H1 (cell line): ENCODE results near the gene CYP2C9. TPM values are rescaled to one million over a fixed set of nuclear protein-coding genes. Genes with fewer than 3 reads are reported as not detected.

Experiments used
- CTCF ChIA-PET: fragments of 300-600 bp; sonication (Branson Sonifier 250); formaldehyde crosslinking; loops from one replicate; lab custom pipeline; 2021; ENCODE audit not compliant: partially characterized antibody; lab: Charles Lee
- POLR2A ChIA-PET: fragments of 300-600 bp; sonication (Branson Sonifier 250); formaldehyde crosslinking; loops from one replicate; lab custom pipeline; 2021; ENCODE audit warnings: inconsistent platforms; ENCODE audit not compliant: partially characterized antibody; lab: Charles Lee
- DNase-seq, 2 experiments: peaks; one replicate each; pipeline versions ENCODE4 v3.0.0 to v3.0.0-alpha.2; 2010 to 2022; ENCODE audit warnings: low spot score in 2 of 2, low read depth in 1 of 2, mixed read lengths in 1 of 2
- FAIRE-seq: peaks from 2 replicates; lab custom pipeline; 2011; peaks lifted over from hg19 to GRCh38; lab: Jason Lieb, UNC
- H2AFZ ChIP-seq: 2 replicates; pipeline ENCODE4 v1.8.1; 2012; ENCODE audit warnings: low read length, inconsistent platforms
- H2AK5ac ChIP-seq: 2 replicates; pipeline ENCODE4 v1.6.1; 2013; ENCODE audit warnings: low read depth, low read length
- H2BK120ac ChIP-seq: replicated peaks from 2 replicates; pipeline ENCODE3; 2013; ENCODE audit warnings: low read depth, low read length, inconsistent platforms
- H2BK12ac ChIP-seq: 2 replicates; pipeline ENCODE4 v1.6.1; 2013; ENCODE audit warnings: low read depth, low read length
- H2BK15ac ChIP-seq: 2 replicates; pipeline ENCODE4 v1.6.1; 2013; ENCODE audit warnings: low read length
- H2BK20ac ChIP-seq: 2 replicates; pipeline ENCODE4 v1.6.1; 2013; ENCODE audit warnings: low read length
- H2BK5ac ChIP-seq: 2 replicates; pipeline ENCODE4 v1.6.1; 2013; ENCODE audit warnings: low read depth, low read length
- H3K14ac ChIP-seq: 2 replicates; pipeline ENCODE4 v1.6.1; 2013; ENCODE audit warnings: inconsistent platforms; ENCODE audit not compliant: insufficient read length
- H3K18ac ChIP-seq: 2 replicates; pipeline ENCODE4 v1.6.1; 2013; ENCODE audit warnings: low read length; ENCODE audit errors: extremely low read depth
- H3K23ac ChIP-seq: 2 replicates; pipeline ENCODE4 v1.6.1; 2013; ENCODE audit warnings: inconsistent platforms; ENCODE audit not compliant: insufficient read length
- H3K23me2 ChIP-seq: 2 replicates; pipeline ENCODE4 v1.6.1; 2013; ENCODE audit warnings: low read depth, low read length
- H3K27ac ChIP-seq: 2 replicates; pipeline ENCODE4 v1.6.1; 2011; ENCODE audit warnings: low read depth, low read length, inconsistent platforms
- H3K27me3 ChIP-seq, 4 experiments: replicated peaks in 1 of 4; 1 replicate in 1 of 4; 2 replicates in 3 of 4; pipeline versions ENCODE4 v1.6.1 to v1.8.1; 2011 to 2013; ENCODE audit warnings: low read length in 3 of 4, mild to moderate bottlenecking in 3 of 4, inconsistent platforms in 2 of 4, mixed read lengths in 2 of 4, moderate library complexity in 1 of 4; ENCODE audit not compliant: control insufficient read depth in 3 of 4, insufficient read depth in 3 of 4; ENCODE audit errors: extremely low read depth in 1 of 4
- H3K36me3 ChIP-seq, 4 experiments: 2 replicates each; pipeline versions ENCODE4 v1.6.1 to v1.8.1; 2011 to 2013; ENCODE audit warnings: mild to moderate bottlenecking in 4 of 4, low read length in 3 of 4, moderate library complexity in 2 of 4, control low read depth in 1 of 4, inconsistent platforms in 1 of 4; ENCODE audit not compliant: insufficient read depth in 4 of 4, control insufficient read depth in 2 of 4
- H3K4ac ChIP-seq: replicated peaks from 2 replicates; pipeline ENCODE3; 2013; ENCODE audit warnings: low read length, low read depth, mixed read lengths, inconsistent platforms; ENCODE audit not compliant: insufficient read length
- H3K4me1 ChIP-seq, 4 experiments: replicated peaks in 1 of 4; 1 replicate in 1 of 4; 2 replicates in 3 of 4; pipeline versions ENCODE4 v1.6.1 to v1.8.1; 2011 to 2013; ENCODE audit warnings: low read length in 3 of 4, inconsistent platforms in 2 of 4, mixed read lengths in 1 of 4; ENCODE audit not compliant: insufficient read depth in 4 of 4, control insufficient read depth in 3 of 4
- H3K4me2 ChIP-seq, 2 experiments: 2 replicates each; pipeline versions ENCODE4 v1.6.1 to v1.8.1; 2011 to 2013; ENCODE audit warnings: low read depth in 2 of 2, low read length in 2 of 2, control low read depth in 1 of 2, inconsistent platforms in 1 of 2, mild to moderate bottlenecking in 1 of 2; ENCODE audit not compliant: insufficient read depth in 1 of 2
- H3K4me3 ChIP-seq, 4 experiments: fragments of 200-600, 300-600 bp in 1 of 4; sonication (generic), shearing (Covaris generic), sonication (Bioruptor Twin) in 1 of 4; 2 replicates each; pipeline versions ENCODE4 v1.5.1 to v1.8.1; 2011 to 2016; ENCODE audit warnings: low read length in 4 of 4, low read depth in 3 of 4, control low read depth in 2 of 4, inconsistent platforms in 2 of 4, mild to moderate bottlenecking in 2 of 4, mixed read lengths in 1 of 4, moderate library complexity in 1 of 4; ENCODE audit not compliant: insufficient read depth in 2 of 4; ENCODE audit errors: extremely low read depth in 1 of 4
- H3K56ac ChIP-seq: replicated peaks from 2 replicates; pipeline ENCODE3; 2013; ENCODE audit warnings: low read depth, mild to moderate bottlenecking, mixed read lengths, low read length, inconsistent platforms; ENCODE audit not compliant: insufficient read length
- H3K79me1 ChIP-seq: 2 replicates; pipeline ENCODE4 v1.6.1; 2013; ENCODE audit warnings: low read depth, low read length, control low read depth
- H3K79me2 ChIP-seq, 2 experiments: 2 replicates each; pipeline versions ENCODE4 v1.6.1 to v1.8.1; 2012 to 2013; ENCODE audit warnings: low read length in 2 of 2, mild to moderate bottlenecking in 2 of 2, inconsistent platforms in 1 of 2; ENCODE audit not compliant: insufficient read depth in 2 of 2, control insufficient read depth in 1 of 2
- H3K9ac ChIP-seq, 4 experiments: replicated peaks in 1 of 4; 1 replicate in 1 of 4; 2 replicates in 3 of 4; pipeline versions ENCODE4 v1.6.1 to v1.8.1; 2011 to 2013; ENCODE audit warnings: low read depth in 3 of 4, low read length in 3 of 4, control low read depth in 2 of 4, mild to moderate bottlenecking in 2 of 4, moderate library complexity in 2 of 4, inconsistent platforms in 1 of 4; ENCODE audit errors: extremely low read depth in 1 of 4
- H3K9me3 ChIP-seq, 2 experiments: 2 replicates each; pipeline versions ENCODE4 v1.6.1 to v1.8.1; 2012 to 2013; ENCODE audit warnings: mild to moderate bottlenecking in 2 of 2, moderate library complexity in 2 of 2, control low read depth in 1 of 2, inconsistent platforms in 1 of 2, low read depth in 1 of 2, low read length in 1 of 2, mixed read lengths in 1 of 2; ENCODE audit not compliant: insufficient read depth in 2 of 2
- H4K20me1 ChIP-seq, 2 experiments: replicated peaks in 1 of 2; 2 replicates each; pipeline versions ENCODE3 to v1.8.1; 2011 to 2013; ENCODE audit warnings: inconsistent platforms in 2 of 2, low read length in 2 of 2, mild to moderate bottlenecking in 1 of 2; ENCODE audit not compliant: insufficient read depth in 2 of 2, control insufficient read depth in 1 of 2
- H4K5ac ChIP-seq: 2 replicates; pipeline ENCODE4 v1.6.1; 2013; ENCODE audit warnings: low read length, low read depth, mixed read lengths, inconsistent platforms; ENCODE audit not compliant: insufficient read length
- H4K8ac ChIP-seq: 2 replicates; pipeline ENCODE4 v1.8.0; 2013; ENCODE audit warnings: mild to moderate bottlenecking, moderate library complexity, low read length, inconsistent platforms; ENCODE audit not compliant: insufficient read depth; ENCODE audit errors: extremely low read depth
- H4K91ac ChIP-seq: replicated peaks from 2 replicates; pipeline ENCODE3; 2013; ENCODE audit warnings: low read length, mixed read lengths, inconsistent platforms; ENCODE audit not compliant: insufficient read length
- ATF2 ChIP-seq: IDR thresholded peaks from 2 replicates; pipeline ENCODE4 v1.6.1; 2012; ENCODE audit warnings: low read length, inconsistent platforms
- WGBS, 2 experiments: shearing (Covaris generic) in 1 of 2; methylation state at CpG; one replicate each; pipeline versions ENCODE4 v1.1.6 to v1.1.7; 2013 to 2015; ENCODE audit warnings: low lambda C conversion rate in 2 of 2, mixed read lengths in 2 of 2, inconsistent platforms in 1 of 2, low coverage in 1 of 2, missing lambda C conversion rate in 1 of 2; ENCODE audit not compliant: insufficient replicate concordance in 2 of 2, insufficient coverage in 1 of 2, insufficient read length in 1 of 2; ENCODE audit errors: extremely low coverage in 1 of 2, missing lambda C conversion rate in 1 of 2; 5-methylcytosine and 5-hydroxymethylcytosine counted together
- long read RNA-seq, 2 experiments: library from RNA in 1 of 2; library from capped mRNA in 1 of 2; stranded (forward); transcript quantifications; one replicate each; pipeline ENCODE4 v2.0.0, GENCODE V29; 2021; ENCODE audit warnings: inconsistent platforms in 1 of 2
- polyA minus RNA-seq, 3 experiments: library from RNA; depleted of rRNA, polyadenylated mRNA; stranded (reverse); fragments of >200 nt; gene quantifications; 1 replicate in 2 of 3; 2 replicates in 1 of 3; pipeline ENCODE4 v1.2.3, GENCODE V29; 2011
- polyA plus RNA-seq, 7 experiments: library from polyadenylated mRNA; depleted of rRNA in 3 of 7; stranded (reverse) in 5 of 7; unstranded in 2 of 7; fragments of >200 nt in 5 of 7; fragments of 200-250 nt in 2 of 7; gene quantifications; 1 replicate in 5 of 7; 2 replicates in 1 of 7; 4 replicates in 1 of 7; pipeline versions ENCODE4 v1.2.1 to v1.2.3, GENCODE V29; 2011 to 2013; ENCODE audit warnings: missing spikeins in 2 of 7, mixed read lengths in 2 of 7
- total RNA-seq: library from RNA; stranded (reverse); fragmentation: NEBNext Ultra II Directional; extraction: Animal tissue kit (Norgen Biotek cat#: 25700); gene quantifications from 2 replicates; pipeline ENCODE4 v1.2.1, GENCODE V29; 2021

Gene CYP2C9
- total RNA-seq: not detected in 2 replicates
- polyA plus RNA-seq (2011; rRNA removed): 0.03 TPM in 1 of 2 replicates, not detected in the other
- polyA plus RNA-seq (2011; cell fraction: cytosol; rRNA removed): not detected
- 0.10 TPM for polyA plus RNA-seq (2011; cell fraction: nucleus; rRNA removed)
- not detected in 4 replicates for polyA plus RNA-seq (2012, experiment 1 of 2)
- polyA plus RNA-seq (2012, experiment 2 of 2): not detected
- not detected for polyA plus RNA-seq (2013, experiment 1 of 2)
- 0.02 TPM for polyA plus RNA-seq (2013, experiment 2 of 2)
- polyA minus RNA-seq (2011; rRNA and poly(A)+ RNA removed): not detected in 2 replicates
- polyA minus RNA-seq (2011; cell fraction: cytosol; rRNA and poly(A)+ RNA removed): not detected
- not detected for polyA minus RNA-seq (2011; cell fraction: nucleus; rRNA and poly(A)+ RNA removed)
- long read RNA-seq, experiment 1: 0 reads
- long read RNA-seq, experiment 2: 0 reads

GRCh38 chr10:94938383-94938782, at the start of gene CYP2C9:
Gene CYP2C9 (plus strand): TSS chr10:94938658. CDS start chr10:94938683, 25 bp downstream.
- Histone ChIP-seq H3K36me3 (no peaks in the 10 kb centered on the region), H2BK120ac (no peak within 1 kb of the TSS), H3K79me2 (no peaks in the 10 kb centered on the region), H3K79me1 (no peaks in the 10 kb centered on the region), H4K8ac (no peak within 1 kb of the TSS), H3K23ac (no peak within 1 kb of the TSS), H4K20me1 (no peaks in the 10 kb centered on the region), H2AFZ (no peak within 1 kb of the TSS; the same call in 1 of the 2 replicates), H3K4me3 (no peak within 1 kb of the TSS), H4K5ac (no peak within 1 kb of the TSS), H3K9ac (no peak within 1 kb of the TSS), H3K9me3 (peaks cover under 1 to 9% of the 10 kb centered on the region in 2 experiments; a peak in 2 of 4 replicates), H3K4me1 (no peaks in the 10 kb centered on the region), H3K56ac (no peak within 1 kb of the TSS), H2BK5ac (no peak within 1 kb of the TSS), H3K23me2 (no peaks in the 10 kb centered on the region), H2AK5ac (no peak within 1 kb of the TSS), H3K4ac (no peak within 1 kb of the TSS), H2BK12ac (no peak within 1 kb of the TSS), H3K27me3 (no peaks in the 10 kb centered on the region), H2BK15ac (no peak within 1 kb of the TSS), H2BK20ac (no peak within 1 kb of the TSS), H3K18ac (no peak within 1 kb of the TSS), H4K91ac (no peak within 1 kb of the TSS), H3K4me2 (no peak within 1 kb of the TSS), H3K14ac (no peak within 1 kb of the TSS), H3K27ac (no peak within 1 kb of the TSS)
- FAIRE-seq (no peak), DNase-seq (no peak)
- ChIA-PET POLR2A (no interaction called here), CTCF (no interaction called here)
- WGBS, 2 experiments: 81% methylated on average over 2 of the region's 2 CpGs; no CpG with 5 or more reads in 1 of the 2 experiments
- TF ChIP-seq ATF2: no peak
